NCI-H226 (cell line): ENCODE results near the gene C21orf58.

Source experiments
- DNase-seq: peaks from one replicate; pipeline ENCODE4 v3.0.0-alpha.2; 2015

Gene C21orf58

GRCh38 chr21:46352913-46353312 is 29.2 kb upstream of the C21orf58 start:
- DNase-seq, result no peak

- DNase-seq, result no peak
Observed at GRCh38 chr21:46352164-46352515, 28.5 kb upstream of the C21orf58 start.

DNA sequence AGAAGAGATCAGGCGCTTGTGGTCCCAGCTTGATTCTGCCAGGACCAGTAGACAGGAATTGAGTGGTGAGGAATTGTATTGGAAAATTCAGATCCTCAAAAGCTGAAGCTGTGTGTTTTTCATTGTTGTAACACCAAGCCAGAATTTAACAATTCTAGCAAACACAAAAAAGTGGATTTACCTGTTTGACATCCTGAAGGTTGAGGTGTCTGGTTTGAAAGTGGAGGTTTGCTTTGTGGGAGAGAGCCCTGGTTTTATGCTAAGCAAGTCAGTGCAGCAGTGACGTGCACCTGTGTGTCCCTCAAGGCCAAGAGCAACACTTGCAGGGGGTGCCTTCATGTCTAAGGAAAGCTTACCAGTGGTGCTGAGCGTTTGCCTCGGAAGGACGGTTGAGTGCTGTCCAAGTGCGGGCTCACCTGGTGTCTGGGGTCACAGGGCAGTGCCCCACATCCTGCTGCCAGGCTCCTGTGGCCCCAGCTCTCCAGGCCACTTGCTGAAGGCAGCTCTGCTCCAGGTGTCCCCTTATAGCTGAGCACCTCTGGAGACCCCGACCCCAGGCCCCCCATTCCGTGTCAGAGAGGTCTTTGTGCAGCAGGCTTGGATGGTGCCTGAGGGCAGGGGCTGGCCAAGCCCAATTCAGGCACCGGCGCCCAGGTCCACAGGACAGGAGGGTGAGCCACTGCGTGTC is 27.9 kb upstream of the C21orf58 start:
- DNase-seq, result no peak

- DNase-seq, result no peak
Observed at GRCh38 chr21:46350981-46351380, 27.3 kb upstream of the C21orf58 start.

- DNase-seq, result no peak
Observed at GRCh38 chr21:46350571-46350970, 26.9 kb upstream of the C21orf58 start.

- DNase-seq, result no peak
Observed at GRCh38 chr21:46349134-46349760, 25.6 kb upstream of the C21orf58 start.

GRCh38 chr21:46347791-46348381 is 24.2 kb upstream of the C21orf58 start:
- DNase-seq, result peak; percentile 87

- no peak for DNase-seq
Observed at GRCh38 chr21:46347203-46347550, 23.5 kb upstream of the C21orf58 start.

DNA sequence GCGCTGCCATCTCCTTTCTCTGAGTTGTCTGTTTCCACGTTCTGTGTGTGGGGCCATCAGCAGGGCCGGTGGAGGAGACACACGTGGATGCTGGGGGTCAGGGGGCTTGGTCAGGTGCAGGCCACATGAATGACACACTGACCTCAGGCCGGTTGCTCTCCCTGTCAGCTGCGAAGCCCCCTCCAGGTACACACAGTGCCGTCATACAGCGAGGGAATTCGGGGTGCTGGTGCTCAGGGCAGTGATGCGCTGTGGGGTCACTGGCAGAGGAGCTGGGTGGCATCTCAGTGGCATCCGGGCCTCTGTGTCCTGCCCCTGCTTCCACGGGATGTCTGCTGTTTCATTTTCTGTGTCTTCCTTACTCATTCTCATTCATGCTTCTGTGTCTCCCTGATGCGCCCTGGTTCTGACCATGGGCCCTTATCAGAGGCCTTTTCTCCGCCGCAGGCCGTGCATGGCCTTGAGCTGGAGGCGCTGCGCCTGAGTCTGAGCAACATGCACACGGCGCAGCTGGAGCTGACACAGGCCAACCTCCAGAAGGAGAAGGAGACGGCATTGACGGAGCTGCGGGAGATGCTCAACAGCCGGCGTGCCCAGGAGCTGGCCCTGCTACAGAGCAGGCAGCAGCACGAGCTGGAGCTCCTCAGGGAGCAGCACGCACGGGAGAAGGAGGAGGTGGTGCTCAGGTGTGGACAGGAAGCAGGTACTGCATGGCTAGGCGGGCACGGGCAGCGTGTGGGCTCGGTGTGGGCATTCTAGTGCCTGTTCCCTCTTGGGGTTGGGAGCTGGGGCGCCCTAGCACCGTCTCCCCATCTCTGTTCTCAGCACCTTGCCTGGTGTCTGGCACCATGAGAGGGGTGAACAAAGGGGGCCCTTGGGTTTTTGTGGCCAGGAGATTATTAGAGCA is 22.9 kb upstream of the C21orf58 start:
- DNase-seq, result no peak

DNA sequence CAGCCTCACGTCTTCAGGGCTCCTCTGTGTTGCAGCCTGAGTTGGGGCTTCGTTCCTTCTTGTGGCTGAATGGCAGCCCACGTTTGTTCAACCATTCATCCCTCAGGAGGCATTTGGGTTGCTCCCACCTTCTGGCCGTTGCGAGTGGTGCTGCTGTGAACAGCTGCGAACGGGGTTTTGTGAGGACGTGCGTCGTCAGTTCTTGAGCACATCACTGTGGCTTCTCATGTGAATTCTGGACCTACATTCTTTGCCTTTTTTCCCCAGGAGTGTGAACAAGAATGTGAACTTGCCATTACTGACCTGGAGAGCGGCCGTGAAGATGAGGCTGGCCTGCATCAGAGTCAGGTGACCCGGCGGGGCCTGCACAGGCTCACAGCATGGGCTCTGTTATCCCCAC is 22.2 kb upstream of the C21orf58 start:
- DNase-seq, result no peak

GRCh38 chr21:46344219-46344915 is 20.7 kb upstream of the C21orf58 start:
- no peak for DNase-seq

DNA sequence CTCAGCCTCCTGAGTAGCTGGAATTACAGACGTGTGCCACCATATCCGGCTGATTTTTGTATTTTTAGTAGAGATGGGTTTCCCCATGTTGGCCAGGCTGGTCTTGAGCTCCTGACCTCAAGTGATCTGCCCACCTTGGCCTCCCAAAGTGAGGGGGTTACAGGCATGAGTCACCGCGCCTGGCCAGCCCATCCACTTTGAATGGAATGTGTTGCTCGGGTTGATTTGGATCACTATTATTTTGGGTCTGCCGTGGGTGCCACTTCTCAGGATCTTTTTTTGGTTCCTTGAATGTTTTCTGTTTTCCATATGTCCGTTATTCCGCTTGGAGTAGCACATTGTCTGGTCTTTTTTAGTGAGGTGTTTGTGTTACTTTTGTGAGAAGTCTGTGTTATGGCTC is 17.3 kb upstream of the C21orf58 start:
- DNase-seq, result no peak

GRCh38 chr21:46336603-46337002 is 12.9 kb upstream of the C21orf58 start:
- DNase-seq, result no peak

DNA sequence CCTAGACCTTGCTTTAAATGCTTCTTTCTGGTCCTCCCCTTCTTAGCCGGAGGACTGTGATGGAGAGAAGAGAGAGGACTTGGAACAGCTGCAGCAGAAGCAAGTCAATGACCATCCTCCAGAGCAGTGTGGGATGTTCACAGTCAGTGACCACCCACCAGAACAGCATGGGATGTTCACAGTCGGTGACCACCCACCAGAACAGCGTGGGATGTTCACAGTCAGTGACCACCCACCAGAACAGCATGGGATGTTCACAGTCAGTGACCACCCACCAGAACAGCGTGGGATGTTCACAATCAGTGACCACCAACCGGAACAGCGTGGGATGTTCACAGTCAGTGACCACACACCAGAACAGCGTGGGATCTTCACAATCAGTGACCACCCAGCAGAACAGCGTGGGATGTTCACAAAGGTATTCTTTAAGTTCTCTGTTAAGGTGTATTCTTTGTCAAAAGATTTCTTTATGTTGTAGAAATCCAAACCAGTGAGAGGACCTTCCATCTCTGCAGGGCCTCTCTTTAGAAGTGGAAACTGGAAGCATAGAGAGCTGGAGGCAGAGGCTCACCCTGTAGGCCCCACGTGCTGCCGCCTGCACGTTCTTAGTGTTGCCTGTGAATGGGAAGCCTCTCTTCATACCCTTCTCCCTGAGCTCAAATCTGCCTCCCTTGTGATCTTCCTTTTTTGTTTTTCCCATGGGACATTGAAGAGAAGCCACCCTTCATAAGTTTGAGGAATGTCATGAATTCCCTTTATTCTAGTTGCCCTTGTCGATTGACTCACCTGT is 10.9 kb upstream of the C21orf58 start:
- no peak for DNase-seq

GRCh38 chr21:46329796-46330195 is 6.1 kb upstream of the C21orf58 start:
- no peak for DNase-seq

DNA sequence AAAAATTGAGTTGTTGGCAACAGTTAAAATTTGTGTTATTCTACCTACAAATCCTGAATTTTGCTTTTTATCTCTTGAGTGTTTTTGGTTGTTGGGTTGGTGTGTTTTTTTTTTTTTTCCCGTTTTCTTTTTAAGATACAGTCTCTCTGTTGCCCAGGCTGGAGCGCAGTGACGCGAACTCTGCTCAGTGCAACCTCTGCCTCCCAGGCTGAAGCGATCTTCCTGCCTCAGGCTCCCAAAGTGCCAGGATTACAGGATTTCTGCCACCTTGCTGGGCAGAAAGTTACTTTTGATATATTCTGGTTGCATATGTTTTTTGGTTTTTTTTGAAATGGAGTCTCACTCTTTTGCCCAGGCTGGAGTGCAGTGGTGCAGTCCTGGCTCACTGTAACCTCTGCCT is 4.5 kb upstream of the C21orf58 start:
- no peak for DNase-seq

GRCh38 chr21:46327711-46328110 is 4.0 kb upstream of the C21orf58 start:
- no peak for DNase-seq

DNA sequence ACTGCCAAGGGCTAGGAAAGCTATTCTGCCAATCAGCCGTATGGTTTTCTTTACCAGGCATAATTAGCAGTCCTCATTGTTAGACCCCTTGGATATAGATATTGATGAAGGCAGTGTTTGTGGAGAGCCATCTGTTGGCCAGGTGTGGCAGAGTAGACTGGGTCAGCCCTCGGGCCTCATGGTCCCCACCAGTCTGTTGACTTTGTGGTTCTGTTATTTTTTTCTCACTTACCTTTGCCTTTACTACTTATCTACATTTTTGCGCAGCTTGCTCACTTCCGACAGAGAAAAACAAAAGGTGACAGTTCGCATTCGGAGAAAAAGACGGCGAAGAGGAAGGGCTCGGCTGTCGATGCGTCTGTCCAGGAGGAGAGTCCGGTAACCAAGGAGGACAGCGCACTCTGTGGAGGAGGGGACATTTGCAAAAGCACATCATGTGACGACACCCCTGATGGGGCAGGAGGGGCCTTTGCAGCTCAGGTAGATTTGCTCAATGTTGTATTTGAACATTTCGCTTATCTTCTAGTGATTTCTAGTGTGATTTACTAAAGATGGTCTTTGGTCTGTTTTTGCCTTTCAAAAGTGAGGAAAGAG is 2.5 kb upstream of the C21orf58 start:
- no peak for DNase-seq

DNA sequence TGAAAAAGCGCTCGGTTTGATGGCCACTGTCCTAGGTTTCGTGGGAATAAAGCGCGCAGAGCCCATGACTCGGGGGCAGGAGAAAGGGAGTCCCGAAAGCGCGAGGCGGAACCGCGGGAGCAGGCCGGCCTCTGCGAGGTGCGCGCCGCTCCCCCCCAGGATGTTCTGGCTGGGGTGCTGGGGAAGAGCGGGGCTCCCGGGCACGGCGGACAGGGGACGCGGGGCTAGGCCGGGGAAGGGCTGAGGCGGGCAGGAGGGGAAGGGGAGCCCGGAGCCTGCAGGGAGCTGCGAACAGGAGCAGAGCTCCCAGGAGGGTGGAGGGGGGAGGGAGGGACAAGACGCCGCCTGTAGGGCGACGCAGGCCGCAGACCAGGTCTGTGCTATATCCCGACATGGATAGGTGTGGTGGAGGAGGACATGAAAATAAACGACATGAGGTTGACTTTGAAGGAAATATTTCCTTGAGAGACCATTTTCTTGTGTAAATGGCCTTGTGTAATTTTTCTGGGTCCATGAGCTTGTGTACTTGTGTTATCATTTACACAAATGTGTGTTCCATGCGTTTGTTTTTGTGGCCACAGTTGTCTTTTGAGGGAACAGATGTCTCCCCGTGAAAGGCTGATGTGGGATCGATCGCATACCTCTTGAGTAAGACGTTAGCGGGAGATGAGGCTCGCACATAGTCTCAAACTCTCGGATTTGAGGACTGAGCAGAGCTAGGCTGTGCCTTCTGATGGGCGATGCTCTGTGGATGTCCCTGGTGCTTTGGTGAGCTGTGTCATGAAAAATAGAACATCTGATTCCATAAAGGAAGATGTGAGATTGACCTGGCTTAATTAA is 1.6 kb upstream of the C21orf58 start:
- DNase-seq, result peak; percentile 43

DNA sequence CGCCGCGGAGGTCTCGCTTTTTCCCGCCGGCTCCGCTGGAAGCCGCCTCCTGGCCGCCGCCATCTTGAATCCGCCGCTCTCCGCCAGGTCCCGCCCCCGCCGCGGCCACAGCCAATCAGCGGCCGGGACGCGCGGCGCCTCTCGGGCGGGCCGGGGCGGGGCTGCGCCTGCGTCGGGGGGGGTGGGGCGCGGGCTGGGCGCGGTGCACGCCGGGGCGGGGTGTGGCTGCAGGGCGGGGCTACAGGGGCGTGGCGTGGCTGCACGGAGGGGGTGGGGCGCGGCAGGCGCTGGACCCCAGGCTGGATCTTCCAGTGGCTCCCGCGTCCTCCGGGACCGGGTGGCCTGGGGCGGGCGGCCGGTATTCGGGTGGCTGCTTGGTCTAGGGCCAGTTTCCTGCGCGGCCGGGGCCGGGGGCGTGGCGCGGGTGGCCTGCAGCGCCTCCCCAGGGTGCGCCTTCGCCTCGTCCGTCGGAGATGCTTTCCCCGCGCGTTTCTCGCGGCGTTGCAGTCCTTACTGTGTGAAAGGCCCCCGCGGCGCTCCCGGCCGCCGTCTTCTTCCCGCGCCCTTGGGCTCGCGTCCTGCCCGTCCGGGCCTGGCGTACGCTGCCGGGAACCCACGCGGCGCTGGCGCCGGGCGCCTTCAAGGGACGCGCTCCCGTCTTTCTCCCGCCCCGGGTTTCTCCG is 861 bp upstream of the C21orf58 start:
- DNase-seq, result peak; percentile 54
